ENCODE data around the gene APBA2.
"Not testable (repeated sequence)": the region's sequence is repeated elsewhere in the genome, so short reads cannot be mapped to it uniquely, and the experiment has no call there.

APBA2 gene

GRCh38 chr15:29008846-29009245, 123.1 kb downstream of the APBA2 start:
- in situ Hi-C loops (cut with MboI; ENCODE audit: low pct_unique_long_range_greater_than_20kb, low sequenced_read_pairs) = no loop called here
- DNase-seq = no peak

GRCh38 chr15:29012097-29012496, 126.3 kb downstream of the APBA2 start:
- no peak for DNase-seq
- in situ Hi-C loops (cut with MboI; ENCODE audit: low pct_unique_long_range_greater_than_20kb, low sequenced_read_pairs) = no loop called here

DNA sequence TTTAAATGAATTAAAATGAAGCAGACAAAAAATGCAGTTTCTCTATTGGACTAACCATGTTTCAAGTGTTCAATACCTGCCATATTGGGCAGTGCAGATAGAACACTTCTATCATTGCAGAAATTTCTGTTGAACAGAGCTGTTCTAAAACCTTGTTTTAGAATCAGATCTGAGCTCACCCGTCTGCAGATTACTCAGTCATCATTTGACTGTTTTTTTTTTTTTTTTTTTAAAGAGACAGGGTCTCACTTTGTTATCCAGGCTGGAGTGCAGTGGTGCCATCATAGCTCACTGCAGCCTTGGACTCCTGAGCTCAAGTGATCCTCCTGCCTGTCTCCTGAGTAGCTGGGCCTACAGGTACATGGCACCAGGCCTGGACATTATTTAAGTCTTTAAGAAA, 128.7 kb downstream of the APBA2 start:
- DNase-seq = no peak
- in situ Hi-C loops (cut with MboI; ENCODE audit: low pct_unique_long_range_greater_than_20kb, low sequenced_read_pairs) = no loop called here

DNA sequence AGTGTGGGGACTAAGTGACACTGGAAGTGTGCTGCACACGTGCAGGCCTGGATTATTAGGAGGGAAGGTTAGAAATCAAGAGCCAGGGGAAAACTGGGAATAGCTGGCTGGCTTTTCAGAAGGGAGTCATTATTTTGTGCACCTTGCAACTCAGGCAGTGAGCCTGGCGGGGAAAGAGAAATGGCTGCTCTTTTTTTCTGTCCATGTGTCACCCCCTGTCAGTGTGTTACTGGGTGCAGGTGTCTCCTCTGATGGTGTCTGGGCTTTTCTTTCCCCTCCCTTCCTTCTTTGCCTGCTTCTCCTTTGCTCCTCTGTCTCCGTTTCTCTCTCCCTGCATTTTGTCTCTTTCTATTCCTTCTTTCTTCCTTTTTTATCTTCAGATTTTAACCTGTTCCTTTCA, 130.7 kb downstream of the APBA2 start:
- in situ Hi-C loops (cut with MboI; ENCODE audit: low pct_unique_long_range_greater_than_20kb, low sequenced_read_pairs) = no loop called here
- DNase-seq = no peak

DNA sequence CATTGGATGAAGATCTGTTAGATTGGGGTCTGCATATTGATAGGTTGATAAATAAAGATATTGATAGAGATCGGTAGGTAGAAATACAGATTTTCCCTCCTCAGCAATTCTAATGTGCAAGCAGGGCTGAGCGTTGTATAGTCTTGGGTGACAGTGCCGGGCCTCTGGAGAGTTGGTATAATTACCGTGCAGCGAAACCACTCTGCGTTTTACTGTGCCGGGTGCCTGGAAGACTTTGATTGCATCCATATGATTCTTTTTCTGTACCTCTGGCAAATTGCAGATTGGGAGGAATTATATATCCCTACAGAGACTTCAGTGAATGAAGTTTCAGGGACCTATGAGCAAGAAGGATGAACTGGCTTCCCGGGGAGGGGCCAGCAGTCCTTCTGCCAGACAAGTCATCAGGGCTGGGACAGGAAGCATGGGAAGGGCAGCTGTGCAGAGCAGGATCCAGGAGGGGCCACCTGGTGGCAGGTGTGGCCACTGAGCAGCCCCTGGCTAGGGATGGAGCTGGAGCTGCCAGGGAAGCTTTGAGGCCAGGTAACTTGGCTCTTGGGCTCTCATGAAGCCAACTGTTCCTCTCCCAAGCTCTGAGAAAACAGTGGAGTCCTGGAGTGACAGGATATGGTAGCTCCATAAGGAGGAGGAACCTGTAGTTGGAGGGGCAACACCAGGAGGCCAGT, 132.5 kb downstream of the APBA2 start:
- in situ Hi-C loops (cut with MboI; ENCODE audit: low pct_unique_long_range_greater_than_20kb, low sequenced_read_pairs) = no loop called here
- no peak for DNase-seq

DNA sequence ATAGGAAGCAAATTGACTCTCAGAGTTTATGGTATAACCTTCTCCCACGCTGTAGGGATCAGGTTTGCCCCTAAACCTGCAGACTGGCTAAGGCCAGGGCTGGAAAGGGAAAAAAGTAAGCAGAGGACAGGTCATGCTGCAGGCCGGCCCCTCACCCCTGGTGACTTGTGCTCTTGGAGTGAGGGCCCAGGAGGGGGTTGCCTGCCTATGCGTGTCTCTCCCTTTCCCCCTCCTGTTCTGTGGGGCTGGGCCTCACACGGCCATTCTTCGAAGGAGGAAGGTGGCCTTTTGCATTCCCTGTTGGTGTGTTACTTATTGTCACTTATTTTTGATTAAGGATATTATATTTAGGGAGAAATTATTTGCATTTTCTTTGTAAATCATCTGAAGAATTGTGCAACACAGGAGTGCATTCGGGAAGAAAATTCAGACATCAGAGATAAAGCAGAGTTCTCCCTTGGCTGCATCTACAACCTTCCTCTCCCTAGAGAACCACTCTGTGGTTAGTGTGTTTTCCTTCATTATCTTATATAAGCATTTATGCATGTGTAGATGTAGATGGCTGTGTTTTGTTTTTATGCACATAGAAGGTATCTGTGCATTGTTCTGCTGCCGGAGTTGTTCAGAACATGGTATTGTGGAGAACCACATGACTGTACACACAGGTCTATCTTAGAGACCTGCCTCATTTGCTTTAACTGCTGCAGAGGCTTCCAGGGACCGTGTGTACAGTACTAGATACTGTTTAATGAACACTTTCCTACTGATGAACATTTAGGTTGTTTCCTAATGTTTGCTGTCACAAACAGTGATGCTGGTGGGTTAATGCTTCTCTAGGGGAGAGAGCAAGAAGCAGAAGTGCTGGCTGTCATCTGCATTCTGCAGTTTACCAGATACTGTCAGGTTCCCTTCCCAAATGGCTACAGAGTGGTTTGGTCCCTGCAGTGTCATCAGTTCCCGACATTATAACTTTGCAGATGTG, 133.5 kb downstream of the APBA2 start:
- in situ Hi-C loops (cut with MboI; ENCODE audit: low pct_unique_long_range_greater_than_20kb, low sequenced_read_pairs) = no loop called here
- no peak for DNase-seq

GRCh38 chr15:29021857-29022256, 136.1 kb downstream of the APBA2 start:
- DNase-seq = no peak
- in situ Hi-C loops (cut with MboI; ENCODE audit: low pct_unique_long_range_greater_than_20kb, low sequenced_read_pairs) = no loop called here

- in situ Hi-C loops (cut with MboI; ENCODE audit: low pct_unique_long_range_greater_than_20kb, low sequenced_read_pairs) = loop anchor here (25.0 kb wide), 1 partner anchor 87 kb away; no protein-coding TSS in a partner anchor
- DNase-seq = no peak
These were observed 138.9 kb downstream of the APBA2 start for GRCh38 chr15:29024662-29025061.

- not testable (repeated sequence) for DNase-seq
- in situ Hi-C loops (cut with MboI; ENCODE audit: low pct_unique_long_range_greater_than_20kb, low sequenced_read_pairs) = loop anchor here (25.0 kb wide), 1 partner anchor 88 kb away; no protein-coding TSS in a partner anchor
These were observed 139.6 kb downstream of the APBA2 start for GRCh38 chr15:29025411-29025810.

DNA sequence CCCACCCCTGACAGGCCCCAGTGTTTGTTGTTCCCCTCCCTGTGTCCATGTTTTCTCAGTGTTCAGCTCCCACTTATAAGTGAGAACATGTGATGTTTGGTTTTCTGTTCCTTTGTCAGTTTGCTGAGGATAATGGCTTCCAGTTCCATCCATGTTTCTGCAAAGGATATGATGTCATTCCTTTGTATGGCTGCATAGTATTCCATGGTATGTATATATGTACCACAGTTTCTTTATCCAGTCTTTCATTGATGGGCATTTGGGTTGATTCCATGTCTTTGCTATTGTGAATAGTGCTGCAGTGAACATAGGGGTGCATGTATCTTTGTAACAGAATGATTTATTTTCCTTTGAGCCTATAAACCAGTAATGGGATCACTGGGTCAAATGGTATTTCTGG, 142.4 kb downstream of the APBA2 start:
- not testable (repeated sequence) for DNase-seq
- in situ Hi-C loops (cut with MboI; ENCODE audit: low pct_unique_long_range_greater_than_20kb, low sequenced_read_pairs) = loop anchor here (25.0 kb wide), 1 partner anchor 91 kb away; no protein-coding TSS in a partner anchor

GRCh38 chr15:29029651-29030195, 143.9 kb downstream of the APBA2 start:
- in situ Hi-C loops (cut with MboI; ENCODE audit: low pct_unique_long_range_greater_than_20kb, low sequenced_read_pairs) = loop anchor here (25.0 kb wide), 1 partner anchor 92 kb away; no protein-coding TSS in a partner anchor
- no peak for DNase-seq

DNA sequence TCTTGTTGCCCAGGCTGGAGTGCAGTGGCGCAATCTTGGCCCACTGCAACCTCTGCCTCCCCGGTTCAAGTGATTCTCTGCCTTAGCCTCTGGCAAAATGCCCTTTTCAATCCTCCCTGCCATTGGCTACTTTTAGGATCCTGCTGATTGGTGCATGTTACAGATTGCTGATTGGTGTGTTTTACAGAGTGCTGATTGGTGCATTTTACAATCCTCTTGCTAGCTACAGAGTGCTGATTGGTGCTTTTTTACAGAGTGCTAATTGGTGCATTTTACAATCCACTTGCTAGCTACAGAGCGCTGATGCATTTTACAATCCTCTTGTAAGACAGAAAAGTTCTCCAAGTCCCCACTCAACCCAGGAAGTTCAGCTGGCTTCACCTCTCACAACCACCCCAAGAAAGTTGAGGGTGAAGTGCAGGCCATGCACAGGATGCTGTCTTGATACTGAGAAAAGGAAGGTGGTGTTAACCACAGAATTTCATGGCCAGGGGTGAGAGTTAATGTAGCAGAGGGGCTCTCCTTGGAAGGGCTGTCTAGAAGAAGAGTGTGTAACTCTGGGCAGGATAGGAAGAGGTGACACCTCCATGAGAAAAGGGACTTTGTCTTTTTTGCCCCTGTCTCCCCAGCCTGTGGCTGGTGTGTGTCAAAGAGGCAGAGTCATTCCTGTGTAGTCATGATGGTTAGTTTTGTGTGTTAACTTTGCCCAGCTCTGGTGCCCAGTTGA, 145.9 kb downstream of the APBA2 start:
- in situ Hi-C loops (cut with MboI; ENCODE audit: low pct_unique_long_range_greater_than_20kb, low sequenced_read_pairs) = loop anchor here (25.0 kb wide), 1 partner anchor 94 kb away; no protein-coding TSS in a partner anchor

DNA sequence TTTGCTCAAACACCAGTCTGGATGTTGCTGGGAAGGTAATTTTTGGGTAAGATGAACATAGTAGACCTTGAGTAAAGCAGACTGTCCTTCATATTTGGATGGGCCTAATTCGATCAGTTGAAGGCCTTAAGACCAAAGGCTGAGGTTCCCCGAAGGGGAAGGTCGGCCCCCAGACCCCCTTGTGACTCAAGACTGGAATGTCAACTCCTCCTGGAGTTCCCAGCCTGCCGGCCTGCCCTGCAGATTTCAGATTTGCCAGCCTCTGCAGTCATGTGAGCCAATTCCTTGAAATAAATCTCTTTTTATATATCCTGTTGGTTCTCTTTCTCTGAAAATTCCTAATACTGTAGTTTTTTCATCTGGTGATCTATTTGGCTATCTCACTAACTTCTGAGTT, 146.5 kb downstream of the APBA2 start:
- in situ Hi-C loops (cut with MboI; ENCODE audit: low pct_unique_long_range_greater_than_20kb, low sequenced_read_pairs) = loop anchor here (25.0 kb wide), 1 partner anchor 95 kb away; no protein-coding TSS in a partner anchor
- no peak for DNase-seq

More for the DNA sequence above, 145.9 kb downstream of the APBA2 start:
- no peak for DNase-seq

DNA sequence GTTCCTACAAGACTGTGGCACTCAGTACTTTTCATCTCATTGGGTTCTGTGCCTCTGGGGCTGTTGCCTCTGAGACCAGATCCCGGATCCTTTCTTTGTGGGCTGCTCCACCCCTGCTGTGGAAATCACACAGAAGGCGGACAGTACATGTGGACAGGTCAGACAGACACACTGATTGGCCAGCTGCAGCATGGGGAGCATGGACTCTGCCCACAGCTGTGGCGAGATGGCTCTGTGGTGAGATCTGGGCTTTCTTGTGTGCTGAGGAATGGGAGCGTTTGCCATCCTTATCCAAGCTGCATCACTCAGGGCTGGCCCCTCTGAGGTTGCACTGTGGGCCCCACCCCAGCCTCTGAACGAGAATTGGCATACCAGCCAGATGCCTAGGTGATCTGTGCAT, 147.0 kb downstream of the APBA2 start:
- in situ Hi-C loops (cut with MboI; ENCODE audit: low pct_unique_long_range_greater_than_20kb, low sequenced_read_pairs) = loop anchor here (25.0 kb wide), 1 partner anchor 95 kb away; no protein-coding TSS in a partner anchor
- DNase-seq = no peak

- in situ Hi-C loops (cut with MboI; ENCODE audit: low pct_unique_long_range_greater_than_20kb, low sequenced_read_pairs) = loop anchor here (25.0 kb wide), 1 partner anchor 97 kb away; no protein-coding TSS in a partner anchor
- DNase-seq = no peak
These were observed 148.4 kb downstream of the APBA2 start for GRCh38 chr15:29034151-29034550.

GRCh38 chr15:29034593-29035335, 149.0 kb downstream of the APBA2 start:
- in situ Hi-C loops (cut with MboI; ENCODE audit: low pct_unique_long_range_greater_than_20kb, low sequenced_read_pairs) = loop anchor here (25.0 kb wide), 1 partner anchor 97 kb away; no protein-coding TSS in a partner anchor
- DNase-seq = no peak

GRCh38 chr15:29035336-29036285, 149.8 kb downstream of the APBA2 start:
- DNase-seq = no peak
- in situ Hi-C loops (cut with MboI; ENCODE audit: low pct_unique_long_range_greater_than_20kb, low sequenced_read_pairs) = loop anchor here (25.0 kb wide), 1 partner anchor 98 kb away; no protein-coding TSS in a partner anchor
